GM12872 (cell line): ENCODE measurements around the gene HK2.

Experiments
- CTCF ChIP-seq: IDR thresholded peaks from 3 replicates; pipeline ENCODE4 v1.5.1; 2011; ENCODE audit warnings: low read depth, mild to moderate bottlenecking, low read length, moderate library complexity; ENCODE audit not compliant: insufficient read depth

The HK2 gene

GRCh38 chr2:74857725-74858124 is 23.8 kb downstream of the HK2 start:
- no peak for TF ChIP-seq CTCF

DNA sequence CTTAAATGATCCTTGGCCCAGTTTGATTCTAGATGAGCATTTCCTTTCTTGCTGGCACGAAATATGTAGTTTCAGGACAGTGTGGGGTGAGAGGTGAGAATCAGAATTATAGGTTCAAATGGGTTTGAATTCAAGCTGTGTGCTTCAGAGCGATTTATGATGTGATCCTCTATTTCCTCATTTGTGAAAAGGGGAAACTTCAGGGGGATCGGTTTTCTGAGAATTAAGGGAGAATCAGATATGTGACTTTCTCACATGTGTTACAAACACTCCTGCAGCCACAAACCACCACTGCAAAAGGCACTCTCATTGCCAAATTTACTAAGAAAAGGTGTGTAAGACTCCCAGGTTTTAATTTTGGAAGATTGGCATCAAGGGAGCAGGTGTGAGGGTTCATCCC is 24.4 kb downstream of the HK2 start:
- no peak for TF ChIP-seq CTCF

DNA sequence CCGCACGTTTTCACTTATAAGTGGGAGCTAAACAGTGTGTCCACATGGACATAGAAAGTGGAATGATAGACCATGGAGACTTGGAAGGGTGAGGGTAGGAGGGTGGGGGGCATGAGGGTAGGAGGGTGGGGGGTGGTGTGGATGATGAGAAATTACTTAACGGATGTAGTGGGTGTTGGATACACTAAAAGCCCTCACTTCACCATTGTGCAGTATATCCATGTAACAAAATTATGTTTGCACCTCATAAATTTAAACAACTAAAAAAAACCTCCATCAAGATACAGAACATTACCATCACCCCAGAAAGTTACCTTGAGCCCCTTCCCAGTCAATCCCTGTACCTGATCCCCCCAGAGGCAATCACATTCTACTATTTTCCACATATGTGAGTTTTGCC is 26.2 kb downstream of the HK2 start:
- no peak for TF ChIP-seq CTCF

DNA sequence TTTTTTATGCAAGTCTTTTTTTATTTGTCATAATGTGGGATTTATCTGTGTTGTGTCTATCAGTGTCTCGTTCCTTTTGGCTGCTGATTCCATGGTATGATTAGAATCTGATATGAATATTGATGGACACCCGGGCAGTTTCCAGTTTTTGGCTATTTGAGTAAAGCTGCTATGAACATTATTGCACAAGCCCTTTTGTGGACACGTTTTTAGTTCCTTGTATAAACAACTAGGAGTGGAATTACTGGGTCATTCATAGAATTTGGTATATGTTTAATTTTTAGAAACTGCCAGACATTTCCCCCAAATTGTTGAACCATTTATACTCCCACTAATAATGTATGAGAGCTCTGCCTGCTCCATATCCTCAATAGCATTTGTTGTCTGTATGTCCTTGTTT is 26.6 kb downstream of the HK2 start:
- TF ChIP-seq CTCF, result no peak

DNA sequence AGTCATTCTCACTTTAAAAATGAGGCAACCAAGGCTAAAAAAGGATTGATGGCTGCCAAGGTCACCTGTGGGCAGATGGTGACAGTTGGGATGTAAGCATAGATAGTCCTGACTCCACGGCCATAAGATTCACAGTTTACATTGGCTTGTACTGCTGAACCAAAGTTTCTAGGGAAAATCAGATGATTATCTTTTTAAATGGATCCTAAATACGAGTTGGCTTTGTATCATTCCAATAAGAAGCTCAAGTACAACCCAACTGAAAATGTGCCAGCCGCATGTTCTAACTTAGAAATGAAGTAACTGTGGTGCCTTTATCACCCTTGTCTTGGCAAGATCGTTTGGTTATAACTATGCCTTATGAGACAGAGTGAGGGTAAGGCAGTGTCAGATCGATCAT is 27.6 kb downstream of the HK2 start:
- TF ChIP-seq CTCF, result no peak

DNA sequence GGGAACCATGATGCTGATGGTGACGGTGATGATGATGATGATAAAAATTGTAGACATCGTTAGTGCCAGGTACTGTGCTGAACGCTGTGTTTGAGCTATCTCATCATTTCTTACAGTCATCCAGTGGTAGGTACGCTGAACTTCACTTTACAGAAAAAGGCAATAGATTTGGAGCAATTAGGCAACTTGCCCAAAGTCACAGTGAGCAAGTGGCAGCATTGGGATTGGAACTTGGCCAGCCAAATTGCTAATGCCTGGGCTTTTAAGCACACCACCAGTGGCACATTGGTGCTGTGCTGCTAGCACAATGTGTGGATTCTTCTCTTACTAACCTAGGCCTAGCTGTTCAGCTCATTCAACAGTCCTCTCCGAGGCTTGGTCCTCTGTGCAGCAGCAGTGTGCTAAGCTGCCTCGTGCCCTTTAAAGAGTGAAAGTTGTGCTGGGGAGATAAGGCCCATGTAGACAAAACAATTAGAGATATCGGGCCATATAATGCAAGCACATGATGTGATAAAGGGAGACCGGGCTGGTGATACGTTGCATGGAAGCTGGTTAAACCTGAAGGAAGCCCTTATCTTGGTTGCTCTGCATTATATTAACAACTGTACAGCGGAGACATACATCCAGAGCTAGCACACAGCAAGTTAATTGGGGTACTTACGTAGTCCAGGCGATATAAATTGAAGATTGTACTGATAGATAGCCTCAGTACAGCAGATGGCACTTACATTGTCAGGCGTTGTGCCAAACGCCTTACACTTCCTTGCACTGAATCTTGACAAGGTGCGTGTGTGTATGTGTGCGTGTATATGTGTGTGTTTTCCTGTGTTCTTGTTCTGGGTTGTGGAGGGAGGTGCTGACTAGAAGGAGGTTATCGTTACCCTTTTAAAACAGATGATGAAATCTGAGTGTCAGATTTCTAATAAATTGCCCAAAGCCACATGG is 28.4 kb downstream of the HK2 start:
- no peak for TF ChIP-seq CTCF

- no peak for TF ChIP-seq CTCF
Measured at GRCh38 chr2:74863802-74864248, 29.9 kb downstream of the HK2 start.
